Measurements from ENCODE around the gene IFT52.

GRCh38 chr20:43567477-43567876 lies 23.3 kb upstream of the IFT52 start:
- TF ChIP-seq, protein P1, sequence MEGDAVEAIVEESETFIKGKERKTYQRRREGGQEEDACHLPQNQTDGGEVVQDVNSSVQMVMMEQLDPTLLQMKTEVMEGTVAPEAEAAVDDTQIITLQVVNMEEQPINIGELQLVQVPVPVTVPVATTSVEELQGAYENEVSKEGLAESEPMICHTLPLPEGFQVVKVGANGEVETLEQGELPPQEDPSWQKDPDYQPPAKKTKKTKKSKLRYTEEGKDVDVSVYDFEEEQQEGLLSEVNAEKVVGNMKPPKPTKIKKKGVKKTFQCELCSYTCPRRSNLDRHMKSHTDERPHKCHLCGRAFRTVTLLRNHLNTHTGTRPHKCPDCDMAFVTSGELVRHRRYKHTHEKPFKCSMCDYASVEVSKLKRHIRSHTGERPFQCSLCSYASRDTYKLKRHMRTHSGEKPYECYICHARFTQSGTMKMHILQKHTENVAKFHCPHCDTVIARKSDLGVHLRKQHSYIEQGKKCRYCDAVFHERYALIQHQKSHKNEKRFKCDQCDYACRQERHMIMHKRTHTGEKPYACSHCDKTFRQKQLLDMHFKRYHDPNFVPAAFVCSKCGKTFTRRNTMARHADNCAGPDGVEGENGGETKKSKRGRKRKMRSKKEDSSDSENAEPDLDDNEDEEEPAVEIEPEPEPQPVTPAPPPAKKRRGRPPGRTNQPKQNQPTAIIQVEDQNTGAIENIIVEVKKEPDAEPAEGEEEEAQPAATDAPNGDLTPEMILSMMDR (IDR thresholded peaks at IDR 0.05): no peak
- TF ChIP-seq POLR2A (IDR thresholded peaks at IDR 0.05): no peak
